Ishikawa (cell line): Measurements from ENCODE around the gene NDRG4.

Experiments used
- CEBPB ChIP-seq: IDR thresholded peaks from 2 replicates; pipeline ENCODE4 v1.6.1; 2012
- CREB1 ChIP-seq: IDR thresholded peaks from 2 replicates; pipeline ENCODE4 v1.6.1; 2012; ENCODE audit warnings: low read depth
- EGR1 ChIP-seq: IDR thresholded peaks from 2 replicates; pipeline ENCODE4 v1.6.1; 2012
- EP300 ChIP-seq: IDR thresholded peaks from 2 replicates; pipeline ENCODE4 v1.6.1; 2012; ENCODE audit warnings: borderline replicate concordance
- NFIC ChIP-seq: IDR thresholded peaks from 2 replicates; pipeline ENCODE4 v1.6.1; 2012
- TCF12 ChIP-seq: IDR thresholded peaks from 2 replicates; pipeline ENCODE4 v1.6.1; 2012; ENCODE audit warnings: low read depth
- USF1 ChIP-seq: IDR thresholded peaks from 2 replicates; pipeline ENCODE4 v1.6.1; 2012
- YY1 ChIP-seq: IDR thresholded peaks from 2 replicates; pipeline ENCODE4 v1.6.1; 2012; ENCODE audit warnings: low read depth

GRCh38 chr16:58475091-58475619, 24.8 kb upstream of the NDRG4 start:
- no peak for TF ChIP-seq EP300
- no peak for TF ChIP-seq USF1
- TF ChIP-seq CEBPB, result no peak
- no peak for TF ChIP-seq EGR1
- TF ChIP-seq TCF12, result no peak
- TF ChIP-seq NFIC, result no peak
- no peak for TF ChIP-seq CREB1
- TF ChIP-seq YY1, result no peak
